HG03378 (cell line): ENCODE results near the gene DKC1.

Source experiments
- ATAC-seq: cut with Tn5 transposase; IDR thresholded peaks from one replicate; pipeline ENCODE4 v1.9.1; 2021; ENCODE audit warnings: mild to moderate bottlenecking, moderate library complexity; ENCODE audit not compliant: unreplicated experiment

Gene DKC1

GRCh38 chrX:154762537-154763296 lies at the start of gene DKC1:
DKC1 (plus strand) TSS chrX:154762864; CDS start chrX:154762966, 102 bp downstream.
- peak; percentile 82 for ATAC-seq

DNA sequence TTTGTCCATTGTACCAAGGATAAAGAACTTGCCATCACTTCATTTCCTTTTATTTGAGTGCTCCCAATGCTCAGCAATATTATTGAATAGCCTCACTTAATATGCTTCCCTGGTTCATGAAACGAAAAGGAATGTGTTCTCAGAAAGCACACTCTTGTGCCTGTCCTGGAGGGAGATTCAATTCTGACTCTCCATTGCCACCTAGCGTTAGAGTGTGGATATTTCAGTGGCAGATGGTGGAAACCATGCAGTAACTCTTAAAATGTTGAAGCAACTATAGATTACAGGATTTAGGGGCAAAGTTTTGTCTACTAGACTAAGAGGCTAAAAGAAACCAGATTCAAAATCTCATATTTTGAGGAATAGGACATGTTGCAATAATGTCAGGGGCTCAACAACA lies 47.7 kb upstream of the DKC1 start:
- ATAC-seq: peak; percentile 60

DNA sequence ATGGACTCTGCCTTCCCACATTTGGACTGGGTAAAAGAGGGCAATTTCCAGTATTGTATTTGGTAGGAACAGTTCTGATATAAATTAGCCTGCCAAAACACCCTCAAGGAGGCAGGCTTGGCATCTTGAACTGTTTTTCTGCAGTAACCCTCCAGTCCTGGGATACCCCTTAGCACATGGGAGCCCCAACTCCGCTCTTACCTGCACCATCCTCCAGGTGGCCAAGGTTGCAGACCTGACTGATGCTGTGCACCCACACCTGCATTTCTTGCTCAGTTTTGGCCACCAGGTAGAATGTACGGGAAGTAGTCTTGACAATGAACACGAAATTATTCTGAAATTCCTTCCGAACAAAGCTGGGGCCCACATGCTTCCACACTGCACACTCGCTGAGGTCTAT lies 46.8 kb upstream of the DKC1 start:
- no peak for ATAC-seq

- no peak for ATAC-seq
These were observed 44.8 kb upstream of the DKC1 start for GRCh38 chrX:154717824-154718223.

- ATAC-seq: no peak
These were observed 44.0 kb upstream of the DKC1 start for GRCh38 chrX:154718616-154719015.

DNA sequence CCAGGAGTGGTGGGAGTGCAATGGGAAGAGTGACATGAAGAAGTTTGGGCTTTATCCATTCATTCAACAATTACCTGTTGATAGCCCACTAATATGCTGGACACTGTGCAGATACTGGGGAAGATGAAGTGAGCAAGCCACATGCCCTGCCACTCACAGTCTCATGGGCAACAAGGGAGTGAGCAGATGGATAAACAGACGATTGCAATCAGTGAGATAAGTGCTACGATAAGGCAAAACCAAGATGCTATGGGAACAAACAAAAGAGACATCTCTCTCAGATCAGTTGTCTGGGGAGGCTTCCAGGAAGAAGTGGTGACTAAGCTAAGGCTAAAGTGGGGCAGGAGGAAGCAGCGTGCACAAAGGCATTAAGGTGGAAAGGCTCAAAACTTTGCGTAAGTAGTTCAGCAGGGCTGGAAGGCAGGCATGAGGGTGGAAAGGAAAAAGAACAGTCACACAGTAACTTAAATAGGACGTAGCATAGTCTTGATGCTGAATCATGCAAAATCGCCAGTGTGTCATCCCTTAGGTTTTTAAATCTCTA lies 43.5 kb upstream of the DKC1 start:
- ATAC-seq: no peak

GRCh38 chrX:154720067-154720466 lies 42.6 kb upstream of the DKC1 start:
- ATAC-seq: no peak

DNA sequence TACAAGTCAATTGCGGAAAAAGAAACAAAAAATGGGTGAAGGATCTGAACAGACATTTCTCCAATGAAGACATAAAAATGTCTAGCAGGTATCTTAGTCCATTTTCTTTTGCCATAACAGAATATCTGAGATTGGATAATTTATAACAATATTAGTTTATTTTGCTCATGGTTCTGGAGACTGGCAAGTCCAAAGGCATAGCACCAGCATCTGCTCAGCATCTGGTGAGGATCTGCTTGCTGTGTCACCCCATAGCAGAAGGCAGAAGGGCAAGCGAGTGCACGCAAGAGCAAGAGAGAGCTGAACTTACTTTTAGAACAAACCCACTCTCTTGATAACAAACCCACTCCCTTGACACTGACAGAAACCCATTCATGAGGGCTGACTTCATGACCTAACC lies 41.5 kb upstream of the DKC1 start:
- ATAC-seq: no peak

DNA sequence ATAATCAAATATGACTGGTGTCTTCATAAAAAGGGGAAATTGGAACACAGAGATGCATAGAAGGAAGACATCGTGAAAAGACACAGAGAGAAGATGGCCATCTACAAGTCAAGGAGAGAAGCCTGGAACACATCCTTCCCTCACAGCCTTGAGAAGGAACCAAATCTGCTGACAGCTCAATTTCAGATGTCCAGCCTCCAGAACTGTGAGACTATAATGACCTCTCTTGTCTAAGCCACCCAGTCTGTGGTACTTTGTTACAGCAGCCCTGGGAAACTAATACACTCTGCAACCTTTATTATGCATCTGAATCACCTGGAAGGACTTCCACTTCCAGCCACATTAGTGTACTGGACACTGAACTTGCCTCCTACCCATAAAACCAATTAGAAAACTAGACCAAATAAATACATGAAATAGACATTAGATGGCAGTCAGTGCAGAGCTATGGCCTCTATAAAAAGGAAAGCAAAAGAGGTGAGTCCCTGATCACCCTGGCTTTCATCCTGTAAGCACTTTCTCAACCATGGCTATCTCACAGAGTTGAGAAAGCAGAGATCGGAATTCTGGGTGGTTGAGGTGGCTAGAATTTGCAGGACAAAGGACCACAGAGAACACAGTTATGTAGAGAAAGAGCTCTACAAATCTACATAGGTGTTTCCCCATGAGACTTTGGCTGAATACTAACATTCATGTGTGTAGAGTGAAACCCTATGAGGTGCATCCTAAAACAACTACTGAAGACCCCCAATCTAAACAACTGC lies 37.5 kb upstream of the DKC1 start:
- ATAC-seq: no peak

- ATAC-seq: no peak
These were observed 35.2 kb upstream of the DKC1 start for GRCh38 chrX:154727418-154727817.

DNA sequence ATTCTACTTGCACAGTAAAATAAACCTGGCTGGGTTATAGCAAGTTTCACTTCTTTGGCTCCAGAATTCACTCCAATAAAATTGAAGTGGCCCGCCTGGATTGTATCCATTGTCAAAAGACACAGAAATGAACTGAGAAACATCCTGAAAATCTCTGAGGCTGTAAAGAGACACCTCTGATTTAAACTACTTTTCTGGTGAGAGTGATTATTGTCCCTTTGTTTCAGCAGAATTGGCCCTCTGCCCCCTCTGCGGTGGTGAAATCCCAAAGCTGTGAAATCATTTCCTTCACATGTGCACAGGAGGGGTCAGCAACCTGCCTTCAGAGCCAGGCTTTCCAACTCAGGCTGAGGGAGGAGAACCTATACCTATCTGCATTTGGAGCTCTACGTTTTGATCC lies 34.8 kb upstream of the DKC1 start:
- no peak for ATAC-seq

- no peak for ATAC-seq
These were observed 34.1 kb upstream of the DKC1 start for GRCh38 chrX:154728431-154729190.

DNA sequence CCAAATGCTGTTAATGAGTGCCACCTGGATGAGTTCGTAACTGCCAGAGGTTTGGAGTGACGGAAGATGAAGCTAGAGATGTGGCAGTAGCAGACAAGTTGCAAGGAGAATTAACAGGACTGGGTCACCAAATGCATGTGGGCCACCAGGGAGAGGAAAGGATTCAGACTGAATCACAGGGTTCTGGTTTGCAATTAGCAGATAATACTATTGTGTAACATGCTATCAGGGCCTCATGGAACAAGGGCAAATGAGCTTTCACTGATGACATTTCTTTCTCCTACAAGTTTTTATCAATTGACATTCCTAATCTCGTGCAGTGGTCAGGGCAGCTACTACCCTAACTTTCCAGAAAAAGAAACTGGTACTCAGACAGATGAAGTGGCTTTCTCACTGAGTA lies 33.2 kb upstream of the DKC1 start:
- ATAC-seq: no peak

DNA sequence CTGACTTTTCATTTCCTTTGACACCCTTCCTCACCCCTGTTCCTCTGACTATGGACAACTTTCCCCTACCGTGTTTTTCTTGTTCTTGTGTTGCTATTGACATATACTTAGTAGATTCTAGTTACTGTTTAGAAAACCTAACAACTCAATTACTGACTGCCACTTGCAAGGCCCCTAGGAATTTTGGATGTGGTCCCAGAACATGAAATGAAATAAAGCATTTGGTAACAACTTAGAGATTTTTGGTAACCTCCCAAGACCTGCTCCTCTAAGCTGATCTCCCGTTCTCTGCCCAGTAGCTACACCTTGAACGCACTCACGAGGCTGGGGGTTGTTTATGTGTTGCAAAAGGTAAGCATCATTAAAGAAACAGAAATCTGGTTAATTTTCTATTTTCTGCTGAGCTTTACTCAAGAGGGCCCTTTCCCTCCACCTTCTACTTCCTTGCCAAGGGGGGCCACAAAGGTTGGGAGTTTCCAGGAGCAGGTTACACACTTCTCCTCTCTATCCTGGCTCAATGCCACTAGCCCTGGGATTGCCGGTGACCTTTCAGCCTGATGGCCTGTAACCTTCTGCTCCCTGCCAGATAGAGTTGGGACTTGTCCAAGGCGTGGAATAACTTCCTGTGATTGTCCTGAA lies 32.3 kb upstream of the DKC1 start:
- ATAC-seq: no peak

GRCh38 chrX:154731184-154731583 lies 31.5 kb upstream of the DKC1 start:
- no peak for ATAC-seq

DNA sequence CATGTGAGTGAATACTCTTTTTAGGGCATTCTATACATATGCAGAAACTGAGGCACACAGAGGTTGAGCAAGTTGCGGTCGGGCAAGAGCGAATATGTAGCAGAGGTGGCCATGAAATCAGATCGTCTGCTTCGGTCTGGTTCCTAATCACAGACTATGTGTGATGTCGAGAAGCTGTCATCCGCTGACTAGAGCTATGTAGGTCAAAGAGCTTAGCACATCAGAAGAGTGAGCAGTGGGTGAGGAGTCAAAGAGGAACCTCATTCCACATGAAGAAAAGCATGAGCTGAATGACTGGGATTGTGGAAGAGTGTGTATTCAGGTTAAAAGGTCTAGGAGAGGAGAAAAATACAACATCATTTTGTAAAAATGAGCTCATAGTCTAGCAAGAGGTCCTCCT lies 30.8 kb upstream of the DKC1 start:
- no peak for ATAC-seq

DNA sequence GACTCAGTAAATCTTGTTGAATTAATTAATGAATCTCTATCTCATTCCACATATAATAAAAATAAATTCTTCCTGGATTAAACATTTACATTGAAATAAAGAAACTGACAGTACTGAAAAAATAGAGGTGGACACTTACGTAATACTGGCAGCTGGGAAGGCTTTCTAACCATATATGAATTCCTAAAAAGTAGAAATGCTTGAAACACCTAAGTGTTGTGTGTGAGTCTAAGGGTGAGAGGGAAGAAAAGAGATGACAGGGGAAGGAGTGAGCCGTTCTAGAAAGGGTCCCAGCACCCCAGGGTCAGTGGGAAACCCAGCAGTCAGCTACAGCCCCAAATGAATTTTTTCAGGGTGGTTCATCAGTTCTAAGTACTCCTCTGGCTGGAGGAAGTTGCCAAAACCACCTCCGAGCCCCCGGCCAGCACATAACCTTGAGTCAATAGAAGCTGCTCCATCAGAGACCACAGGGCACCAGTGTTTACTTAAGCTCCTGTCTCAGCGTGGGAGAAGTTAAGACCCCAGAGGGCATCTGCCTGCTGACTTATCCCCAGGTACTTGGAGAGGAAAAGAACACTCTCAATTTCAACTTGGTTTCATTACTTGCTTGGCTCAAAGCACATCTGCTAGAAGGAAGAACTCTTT lies 30.1 kb upstream of the DKC1 start:
- no peak for ATAC-seq

GRCh38 chrX:154733066-154733425 lies 29.6 kb upstream of the DKC1 start:
- ATAC-seq: no peak

GRCh38 chrX:154734061-154734781 lies 28.4 kb upstream of the DKC1 start:
- no peak for ATAC-seq
